HG03378 (cell line): ENCODE data around the gene CYSLTR1.
"Not testable (repeated sequence)": the region's sequence is repeated elsewhere in the genome, so short reads cannot be mapped to it uniquely, and the experiment has no call there.

Experiments used
- ATAC-seq: cut with Tn5 transposase; IDR thresholded peaks from one replicate; pipeline ENCODE4 v1.9.1; 2021; ENCODE audit warnings: mild to moderate bottlenecking, moderate library complexity; ENCODE audit not compliant: unreplicated experiment

CYSLTR1 gene, protein sequence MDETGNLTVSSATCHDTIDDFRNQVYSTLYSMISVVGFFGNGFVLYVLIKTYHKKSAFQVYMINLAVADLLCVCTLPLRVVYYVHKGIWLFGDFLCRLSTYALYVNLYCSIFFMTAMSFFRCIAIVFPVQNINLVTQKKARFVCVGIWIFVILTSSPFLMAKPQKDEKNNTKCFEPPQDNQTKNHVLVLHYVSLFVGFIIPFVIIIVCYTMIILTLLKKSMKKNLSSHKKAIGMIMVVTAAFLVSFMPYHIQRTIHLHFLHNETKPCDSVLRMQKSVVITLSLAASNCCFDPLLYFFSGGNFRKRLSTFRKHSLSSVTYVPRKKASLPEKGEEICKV

GRCh38 chrX:78327370-78328086 is at the start of gene CYSLTR1:
CYSLTR1 (minus strand) TSS chrX:78327611; CDS start chrX:78273746, 53,865 bp downstream.
- ATAC-seq, result peak; percentile 52

DNA sequence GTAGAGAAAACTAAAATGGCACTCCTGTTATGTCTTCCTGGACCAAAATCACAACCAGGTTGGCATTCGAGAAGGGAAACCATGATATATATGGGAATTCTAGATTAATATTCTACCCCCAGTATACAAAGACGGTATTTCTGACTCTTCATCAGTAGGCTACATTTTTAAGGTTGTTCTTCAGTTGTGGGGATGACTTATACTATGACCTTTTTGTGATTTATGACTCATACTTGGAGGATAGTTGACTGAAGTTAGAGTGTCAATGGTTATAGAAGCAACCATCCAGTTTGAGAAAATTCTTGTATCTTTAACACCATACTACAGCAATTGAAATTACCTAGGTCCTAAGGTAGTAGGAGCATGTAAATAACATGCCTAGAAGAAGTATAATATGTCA is 49.8 kb upstream of the CYSLTR1 start:
- no peak for ATAC-seq

GRCh38 chrX:78375894-78376293 is 48.5 kb upstream of the CYSLTR1 start:
- peak; percentile 73 for ATAC-seq

- no peak for ATAC-seq
These were observed 39.2 kb upstream of the CYSLTR1 start for GRCh38 chrX:78366576-78366975.

- no peak for ATAC-seq
These were observed 30.1 kb upstream of the CYSLTR1 start for GRCh38 chrX:78357342-78358055.

DNA sequence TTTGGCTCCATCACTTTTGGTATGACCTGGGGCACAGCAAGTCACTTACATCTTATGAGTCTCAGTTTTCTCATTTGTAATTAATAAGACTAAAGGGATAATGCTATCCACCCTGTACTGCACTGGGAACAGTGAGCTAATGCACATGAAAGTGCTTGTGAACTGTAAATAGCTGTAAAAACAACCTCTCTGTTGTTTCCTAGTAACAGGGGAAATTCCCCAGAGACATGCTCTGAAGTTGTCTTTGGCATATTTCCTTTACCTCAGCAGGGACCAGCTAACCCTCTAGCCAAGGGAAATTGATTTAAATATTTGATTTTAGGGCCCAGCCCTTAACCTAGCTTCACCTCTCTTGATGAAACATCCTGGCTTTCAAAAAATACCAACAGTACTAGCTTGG is 6.1 kb upstream of the CYSLTR1 start:
- ATAC-seq, result peak; percentile 74

- no peak for ATAC-seq
These were observed 4.3 kb upstream of the CYSLTR1 start for GRCh38 chrX:78331708-78332107.

DNA sequence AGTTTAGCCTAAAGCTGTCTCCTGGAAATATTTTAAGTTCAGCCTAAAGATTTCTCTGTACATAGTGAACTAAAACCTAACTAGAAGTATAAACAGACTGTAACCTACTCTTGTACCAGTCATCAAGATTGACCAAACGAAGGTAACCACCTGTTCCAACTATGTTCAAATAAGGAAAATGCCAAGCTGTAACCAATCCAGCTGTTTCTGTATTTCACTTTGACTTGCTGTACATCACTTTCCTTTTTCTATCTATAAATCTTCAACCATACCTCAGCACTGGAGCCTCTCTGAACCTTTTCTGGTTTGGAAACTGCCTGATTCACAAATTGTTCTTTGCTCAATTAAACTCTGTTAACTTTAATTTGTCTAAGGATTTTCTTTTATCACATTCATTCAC is 3.1 kb upstream of the CYSLTR1 start:
- ATAC-seq, result peak; percentile 36

- ATAC-seq, result no peak
These were observed 2.7 kb upstream of the CYSLTR1 start for GRCh38 chrX:78330068-78330467.

DNA sequence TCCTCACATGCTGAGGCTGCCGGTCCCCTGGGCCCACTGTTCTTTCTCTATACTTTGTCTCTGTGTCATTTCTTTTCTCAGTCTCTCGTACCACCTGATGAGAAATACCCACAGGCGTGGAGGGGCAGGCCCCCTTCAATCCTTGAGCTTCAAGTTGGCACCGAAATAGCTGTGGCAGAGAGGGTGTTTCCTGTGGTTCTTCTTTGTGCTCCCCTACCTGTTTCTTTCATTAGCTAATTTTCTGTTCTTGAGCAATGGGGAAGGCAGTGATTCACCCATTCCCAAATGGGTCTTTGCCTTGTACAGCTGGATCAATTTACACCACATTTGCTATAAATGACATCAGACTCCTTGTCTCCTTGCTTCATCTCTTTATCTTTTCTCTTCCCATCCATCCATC is 2.1 kb upstream of the CYSLTR1 start:
- peak; percentile 22 for ATAC-seq

GRCh38 chrX:78326401-78326800 is 1.0 kb downstream of the CYSLTR1 start:
- ATAC-seq, result no peak

GRCh38 chrX:78322863-78323262 is 4.5 kb downstream of the CYSLTR1 start:
- ATAC-seq, result no peak

- ATAC-seq, result peak; percentile 95
These were observed 5.6 kb downstream of the CYSLTR1 start for GRCh38 chrX:78321809-78322208.

DNA sequence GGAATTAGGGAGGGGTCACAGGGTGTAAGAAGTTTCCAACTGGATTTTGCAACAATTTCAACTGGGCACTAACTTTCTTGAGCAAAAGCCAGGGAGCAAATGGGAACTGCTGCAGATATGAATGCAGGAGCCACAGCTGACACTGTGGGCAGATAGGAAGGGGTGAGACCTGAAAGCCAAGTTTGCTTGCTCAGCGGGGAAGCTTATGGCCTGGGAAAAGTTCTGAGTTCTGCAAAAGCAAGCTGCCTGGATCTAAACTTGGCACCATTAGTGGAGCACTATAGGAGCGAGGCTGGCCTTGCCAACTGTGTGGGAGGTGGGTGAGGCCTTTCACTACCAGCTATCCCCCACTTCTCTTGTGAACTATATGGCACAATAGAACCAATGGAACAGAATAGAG is 11.1 kb downstream of the CYSLTR1 start:
- ATAC-seq, result no peak

GRCh38 chrX:78315745-78316144 is 11.7 kb downstream of the CYSLTR1 start:
- ATAC-seq, result no peak

- ATAC-seq, result peak; percentile 76
These were observed 12.8 kb downstream of the CYSLTR1 start for GRCh38 chrX:78314561-78314960.

DNA sequence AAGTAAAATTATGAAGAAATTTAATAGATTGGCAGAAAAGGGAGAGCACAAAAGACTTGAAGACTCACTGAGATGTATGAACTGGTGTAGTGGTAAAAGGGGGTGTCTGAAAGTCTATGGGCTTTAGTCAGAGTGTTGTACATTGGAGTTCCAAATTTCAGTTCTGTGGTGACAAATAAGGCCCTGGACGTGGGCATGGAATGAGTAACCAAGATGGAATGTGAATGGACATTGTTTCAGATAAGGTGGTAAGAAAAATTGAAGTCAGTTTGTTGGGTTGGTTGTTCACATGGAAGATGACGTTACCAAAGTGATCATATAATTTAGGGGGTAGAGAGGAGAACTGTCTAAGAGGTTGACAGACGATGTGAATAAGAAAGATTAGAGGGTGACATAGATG is 13.9 kb downstream of the CYSLTR1 start:
- ATAC-seq, result no peak

DNA sequence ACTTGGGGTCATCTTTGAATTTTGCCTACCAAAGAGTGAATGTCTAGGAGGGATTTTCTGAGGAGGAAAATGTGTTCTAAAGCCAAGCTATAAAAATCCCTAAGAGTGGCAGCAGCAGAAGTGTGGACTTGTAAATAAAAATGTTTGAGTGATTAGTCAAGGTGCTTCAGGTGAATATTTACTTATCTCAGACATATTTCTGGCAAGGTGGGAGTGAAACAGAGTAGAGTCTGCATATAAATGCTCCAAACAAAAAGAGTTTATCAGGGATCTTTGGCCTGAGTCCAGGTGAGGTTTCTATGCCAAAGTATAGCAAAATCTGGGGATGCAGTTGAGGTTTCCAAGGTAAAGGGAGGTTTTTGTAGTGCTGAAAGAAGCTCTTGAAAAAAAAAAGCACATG is 19.7 kb downstream of the CYSLTR1 start:
- no peak for ATAC-seq

GRCh38 chrX:78303086-78303485 is 24.3 kb downstream of the CYSLTR1 start:
- ATAC-seq, result no peak

DNA sequence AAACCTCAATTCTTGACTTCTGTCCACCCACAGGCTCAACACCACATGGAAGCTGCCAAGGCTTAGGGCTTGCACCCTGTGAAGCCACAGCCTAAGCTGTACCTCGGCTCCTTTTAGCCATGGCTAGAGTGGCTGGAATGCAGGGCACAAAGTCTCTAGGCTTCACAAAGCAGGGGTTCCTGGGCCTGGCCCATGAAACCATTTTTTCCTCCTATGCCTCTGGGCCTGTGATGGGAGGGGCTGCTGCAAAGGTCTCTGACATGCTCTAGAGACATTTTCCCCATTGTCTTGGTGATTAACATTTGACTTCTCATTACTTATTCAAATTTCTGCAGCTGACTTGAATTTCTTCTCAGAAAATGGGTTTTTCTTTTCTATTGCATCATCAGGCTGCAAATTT is 26.5 kb downstream of the CYSLTR1 start:
- not testable (repeated sequence) for ATAC-seq

DNA sequence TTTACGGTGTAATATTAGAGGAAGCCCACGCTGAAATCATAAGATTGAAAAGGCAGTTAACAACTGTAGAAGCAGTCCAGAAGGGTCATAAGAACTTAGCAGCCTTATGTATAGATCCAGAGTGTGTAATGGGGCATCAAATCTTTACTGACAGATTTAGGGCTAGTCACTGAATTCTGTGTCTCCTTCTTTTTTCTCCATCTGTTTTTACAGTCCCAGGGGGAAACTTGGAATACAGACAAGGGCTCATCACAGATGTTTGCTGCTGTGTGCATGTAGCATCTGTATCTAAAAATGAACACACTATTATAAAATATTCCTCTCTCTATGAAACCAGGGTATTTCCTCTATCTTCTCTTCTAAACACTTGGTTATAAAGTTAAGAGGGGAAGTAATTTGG is 43.9 kb downstream of the CYSLTR1 start:
- ATAC-seq, result no peak

DNA sequence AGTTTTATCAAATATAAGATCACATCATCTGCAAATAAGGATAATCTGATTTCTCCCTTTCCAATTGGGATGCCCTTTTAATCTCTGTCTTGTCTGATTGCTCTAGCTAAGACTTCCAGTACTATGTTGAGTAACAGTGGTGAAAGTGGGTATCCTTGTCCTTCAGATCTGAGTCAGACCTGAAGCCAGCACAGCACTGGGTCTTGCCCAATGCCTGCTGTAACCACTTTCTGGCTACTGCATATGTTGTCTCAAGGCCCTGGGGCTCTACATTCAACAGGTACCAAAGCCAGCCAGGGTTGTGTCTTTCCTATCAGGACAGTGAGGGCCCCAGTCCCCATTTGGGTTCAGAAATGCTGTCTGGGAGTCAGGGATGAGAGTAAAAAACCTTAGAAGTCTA is 90.3 kb downstream of the CYSLTR1 start:
- ATAC-seq, result no peak
